ENCODE results near the gene LCN2. TPM values are rescaled to one million over a fixed set of nuclear protein-coding genes. Genes with fewer than 3 reads are reported as not detected.

LCN2 gene
- total and polyA plus RNA-seq, 2 experiments from 2014 or later = not detected

DNA sequence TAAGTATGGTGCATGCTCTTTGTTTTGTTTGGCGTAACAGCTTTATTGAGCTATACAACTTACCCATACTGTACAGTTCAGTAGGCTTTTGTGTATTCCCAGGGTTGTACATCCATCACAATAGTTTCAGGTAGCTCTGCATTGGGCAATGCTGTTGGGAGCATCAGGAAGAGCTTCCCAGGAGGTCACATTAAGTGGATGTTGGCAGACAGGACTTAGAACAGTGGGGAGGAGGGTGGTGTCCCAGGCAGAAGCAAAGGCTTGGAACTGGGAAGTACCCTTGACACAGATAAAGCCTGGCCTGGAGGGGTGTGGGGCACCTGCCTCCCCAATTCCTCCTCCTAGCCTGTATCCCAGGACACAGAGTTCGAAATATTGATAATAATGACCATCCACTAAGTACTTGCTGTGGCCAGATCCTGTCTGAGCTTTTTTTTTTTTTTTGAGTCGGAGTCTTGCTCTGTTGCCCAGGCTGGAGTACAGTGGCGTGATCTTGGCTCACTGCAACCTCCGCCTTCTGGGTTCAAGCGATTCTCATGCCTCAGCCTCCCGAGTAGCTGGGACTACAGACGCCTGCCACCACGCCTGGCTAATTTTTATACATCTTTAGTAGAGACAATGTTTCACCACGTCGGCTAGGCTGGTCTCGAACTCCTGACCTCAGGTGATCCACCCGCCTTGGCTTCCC, 12.1 kb downstream of the LCN2 start:
- Histone ChIP-seq H3K4me3 (peak overlapping the region; percentile 85), H3K27me3 (replicated peaks; ENCODE audit: insufficient read depth) (no peaks in the 10 kb centered on the region)

DNA sequence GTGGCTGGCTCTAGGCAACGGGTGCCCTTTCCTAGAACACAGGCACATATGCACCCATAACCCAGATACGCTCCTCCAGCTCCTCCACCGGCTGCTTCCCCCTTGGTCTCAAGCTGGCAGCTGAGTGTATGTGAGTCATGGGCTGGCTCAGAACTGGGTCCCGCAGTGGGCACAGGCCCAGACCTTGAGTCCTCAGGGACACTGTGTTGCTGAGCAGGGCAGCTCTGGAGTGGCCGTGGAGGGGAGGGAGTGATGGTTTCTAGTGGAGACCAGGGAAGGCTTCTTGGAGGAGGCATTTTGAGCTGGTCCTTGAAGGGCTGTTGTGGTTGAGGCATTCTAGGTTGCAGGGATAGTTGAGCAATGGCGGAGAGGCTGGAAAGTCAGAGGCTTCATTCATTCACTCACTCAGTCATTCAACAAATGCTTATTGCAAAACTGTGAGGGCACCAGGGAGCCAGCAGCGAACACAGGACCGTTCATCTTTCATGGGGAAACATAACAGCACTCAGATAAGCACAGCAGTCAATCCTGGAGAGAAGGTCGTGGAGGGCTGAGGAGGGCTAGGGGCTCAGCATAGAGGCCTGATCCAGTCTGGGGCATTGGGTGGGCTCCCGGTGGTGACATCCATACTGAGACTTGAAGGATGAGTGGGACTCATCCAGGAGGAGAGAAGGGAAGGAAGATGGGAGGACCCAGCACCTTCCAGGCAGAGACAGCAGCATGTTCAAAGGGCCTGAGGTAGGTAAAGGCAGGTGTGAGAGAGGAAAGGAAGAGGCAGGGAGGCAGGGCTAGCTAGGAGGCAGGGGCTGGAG, 13.2 kb downstream of the LCN2 start:
- Histone ChIP-seq H3F3A (ENCODE audit: insufficient read depth) (peaks cover 21% of the 10 kb centered on the region; the same call in 1 of the 2 replicates), H4K20me1 (ENCODE audit: insufficient read depth) (no peaks in the 10 kb centered on the region), H3K9me3 (ENCODE audit: low read depth) (no peaks in the 10 kb centered on the region), H3K4me1 (ENCODE audit: insufficient read depth) (peaks cover 11% of the 10 kb centered on the region), H2AFZ (no peak overlapping the region), H3K4me2 (ENCODE audit: unreplicated experiment) (no peak overlapping the region), H3K27me3 (replicated peaks; ENCODE audit: insufficient read depth) (no peaks in the 10 kb centered on the region), H3K9me2 (ENCODE audit: insufficient read depth) (no peaks in the 10 kb centered on the region), H3K4me3 (no peak overlapping the region), H3K9ac (no peak overlapping the region), H3K36me3 (ENCODE audit: low read depth) (peaks cover 5% of the 10 kb centered on the region; the same call in 1 of the 2 replicates), H3K27ac (no peak overlapping the region), H3K79me2 (ENCODE audit: insufficient read depth) (0 out of 2 replicates have a peak, but pooled peaks cover 4% of the 10 kb centered on the region)
- no peak for TF ChIP-seq EZH2 (IDR thresholded peaks at IDR 0.05; ENCODE audit: insufficient read depth, poor library complexity, severe bottlenecking)
- in situ Hi-C loops (cut with MboI) = no loop called here
- WGBS, 2 experiments (ENCODE audit: low coverage in 1 of 2, low lambda C conversion rate in 2 of 2, missing lambda C conversion rate in 2 of 2) = 54 to 62% methylated on average over 10 of the region's 10 CpGs
- DNase-seq = peak; percentile 71

More for the DNA sequence above, 12.1 kb downstream of the LCN2 start:
- Histone ChIP-seq H3K4me1 (ENCODE audit: insufficient read depth) (peaks cover 11% of the 10 kb centered on the region), H4K20me1 (ENCODE audit: insufficient read depth) (no peaks in the 10 kb centered on the region), H3K36me3 (ENCODE audit: low read depth) (peaks cover 5% of the 10 kb centered on the region; the same call in 1 of the 2 replicates), H2AFZ (no peak overlapping the region), H3F3A (ENCODE audit: insufficient read depth) (peaks cover 21% of the 10 kb centered on the region; the same call in 1 of the 2 replicates), H3K9me2 (ENCODE audit: insufficient read depth) (no peaks in the 10 kb centered on the region), H3K4me2 (ENCODE audit: unreplicated experiment) (peak overlapping the region; percentile 79), H3K9me3 (ENCODE audit: low read depth) (no peaks in the 10 kb centered on the region), H3K79me2 (ENCODE audit: insufficient read depth) (0 out of 2 replicates have a peak, but pooled peaks cover 4% of the 10 kb centered on the region), H3K27ac (no peak overlapping the region), H3K9ac (peak overlapping the region; percentile 80)
- 89 to 91% methylated on average over 13 of the region's 13 CpGs for WGBS, 2 experiments (ENCODE audit: low coverage in 1 of 2, low lambda C conversion rate in 2 of 2, missing lambda C conversion rate in 2 of 2)
- no peak for TF ChIP-seq EZH2 (IDR thresholded peaks at IDR 0.05; ENCODE audit: insufficient read depth, poor library complexity, severe bottlenecking)
- no peak for TF ChIP-seq EZH2phosphoT487 (IDR thresholded peaks at IDR 0.05; ENCODE audit: insufficient read depth, low read depth)
- DNase-seq = no peak
- in situ Hi-C loops (cut with MboI) = no loop called here

DNA sequence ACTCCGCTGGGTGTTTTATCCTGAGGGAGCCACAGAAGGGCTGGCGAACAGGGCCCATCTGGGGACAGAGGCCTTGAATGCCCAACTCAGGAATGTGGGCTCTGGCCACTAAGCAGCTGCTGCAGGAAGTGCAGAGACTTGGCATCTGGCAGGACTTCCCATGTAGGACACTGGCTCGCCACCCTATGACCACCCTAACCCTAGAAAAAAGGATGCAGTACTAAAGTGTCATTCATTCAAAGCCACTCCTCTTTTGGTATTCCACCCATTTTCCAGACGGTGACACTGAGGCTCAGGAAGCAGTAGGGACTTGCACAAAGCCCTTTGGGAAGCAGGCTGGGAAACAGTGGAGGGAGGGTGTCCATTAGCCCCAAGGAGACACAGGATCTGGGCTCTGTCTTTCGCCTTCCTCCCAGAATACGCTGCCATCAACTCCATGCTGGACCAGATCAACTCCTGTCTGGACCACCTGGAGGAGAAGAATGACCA, 13.8 kb downstream of the LCN2 start:
- no peaks in the 10 kb centered on the region for H3K27me3 ChIP-seq (replicated peaks; ENCODE audit: insufficient read depth)
- TF ChIP-seq EZH2 (IDR thresholded peaks at IDR 0.05; ENCODE audit: insufficient read depth, poor library complexity, severe bottlenecking) (no peak), EZH2phosphoT487 (IDR thresholded peaks at IDR 0.05; ENCODE audit: insufficient read depth, low read depth) (no peak)
- H3K9me2 ChIP-seq (ENCODE audit: insufficient read depth) = no peaks in the 10 kb centered on the region
- no peaks in the 10 kb centered on the region for H4K20me1 ChIP-seq (ENCODE audit: insufficient read depth)
- no peak overlapping the region for H3K4me2 ChIP-seq (ENCODE audit: unreplicated experiment)
- in situ Hi-C loops (cut with MboI) = no loop called here
- peaks cover 21% of the 10 kb centered on the region; the same call in 1 of the 2 replicates for H3F3A ChIP-seq (ENCODE audit: insufficient read depth)
- 94 to 96% methylated on average over 6 of the region's 6 CpGs for WGBS, 2 experiments (ENCODE audit: low coverage in 1 of 2, low lambda C conversion rate in 2 of 2, missing lambda C conversion rate in 2 of 2)
- peaks cover 5% of the 10 kb centered on the region; the same call in 1 of the 2 replicates for H3K36me3 ChIP-seq (ENCODE audit: low read depth)
- H3K9ac ChIP-seq = no peak overlapping the region
- H3K4me1 ChIP-seq (ENCODE audit: insufficient read depth) = peaks cover 11% of the 10 kb centered on the region
- H3K27ac ChIP-seq = no peak overlapping the region
- DNase-seq = no peak
- no peaks in the 10 kb centered on the region for H3K9me3 ChIP-seq (ENCODE audit: low read depth)
- H2AFZ ChIP-seq = no peak overlapping the region
- no peak overlapping the region for H3K4me3 ChIP-seq
- 0 out of 2 replicates have a peak, but pooled peaks cover 4% of the 10 kb centered on the region for H3K79me2 ChIP-seq (ENCODE audit: insufficient read depth)

DNA sequence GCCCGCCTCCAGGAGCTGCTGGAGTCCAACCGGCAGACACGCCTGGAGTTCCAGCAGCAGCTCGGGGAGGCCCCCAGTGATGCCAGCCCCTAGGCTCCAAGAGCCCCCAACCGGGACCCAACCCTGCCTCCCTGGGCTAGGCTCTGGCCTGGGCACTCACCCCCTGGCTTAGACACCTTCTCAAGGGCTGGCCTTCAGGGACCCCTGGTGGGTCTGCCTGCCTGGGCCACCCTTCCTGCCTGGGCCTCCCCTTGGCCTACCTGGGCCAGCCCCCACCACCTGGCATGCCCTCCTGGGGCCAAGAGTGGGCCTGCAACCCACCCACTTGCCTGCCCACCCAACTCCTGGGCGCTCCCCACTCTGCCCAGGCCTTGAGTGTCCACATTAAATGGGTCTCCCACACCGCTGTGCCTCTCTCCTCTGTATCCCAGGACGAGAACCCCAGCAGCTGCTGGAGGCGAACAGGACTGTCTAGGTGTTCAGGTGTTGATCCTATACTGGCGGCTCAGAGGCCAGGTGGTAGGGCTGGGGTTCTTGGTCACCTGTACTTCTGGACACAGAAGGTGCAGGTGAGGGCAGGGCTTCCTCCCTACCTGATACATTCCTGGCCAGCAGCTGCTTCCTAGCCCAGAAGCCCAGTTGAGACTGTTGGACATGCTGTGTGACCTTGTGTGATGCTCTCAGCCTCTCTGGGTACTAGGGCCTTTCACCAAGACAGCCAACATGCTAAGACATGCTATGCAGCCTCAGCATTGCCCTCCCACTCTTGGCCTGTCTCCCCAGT, 14.5 kb downstream of the LCN2 start:
- peaks cover 21% of the 10 kb centered on the region; the same call in 1 of the 2 replicates for H3F3A ChIP-seq (ENCODE audit: insufficient read depth)
- TF ChIP-seq EZH2 (IDR thresholded peaks at IDR 0.05; ENCODE audit: insufficient read depth, poor library complexity, severe bottlenecking) = no peak
- no peak for TF ChIP-seq EZH2phosphoT487 (IDR thresholded peaks at IDR 0.05; ENCODE audit: insufficient read depth, low read depth)
- H3K36me3 ChIP-seq (ENCODE audit: low read depth) = peaks cover 5% of the 10 kb centered on the region; the same call in 1 of the 2 replicates
- no peak for DNase-seq
- no peak overlapping the region for H3K9ac ChIP-seq
- no peaks in the 10 kb centered on the region for H3K9me3 ChIP-seq (ENCODE audit: low read depth)
- peaks cover 11% of the 10 kb centered on the region for H3K4me1 ChIP-seq (ENCODE audit: insufficient read depth)
- no peaks in the 10 kb centered on the region for H3K27me3 ChIP-seq (replicated peaks; ENCODE audit: insufficient read depth)
- WGBS, 2 experiments (ENCODE audit: low coverage in 1 of 2, low lambda C conversion rate in 2 of 2, missing lambda C conversion rate in 2 of 2) = 91 to 95% methylated on average over 9 to 10 of the region's 10 CpGs
- no peak overlapping the region for H2AFZ ChIP-seq
- 0 out of 2 replicates have a peak, but pooled peaks cover 4% of the 10 kb centered on the region for H3K79me2 ChIP-seq (ENCODE audit: insufficient read depth)
- H3K4me2 ChIP-seq (ENCODE audit: unreplicated experiment) = no peak overlapping the region
- no peaks in the 10 kb centered on the region for H3K9me2 ChIP-seq (ENCODE audit: insufficient read depth)
- H4K20me1 ChIP-seq (ENCODE audit: insufficient read depth) = no peaks in the 10 kb centered on the region
- in situ Hi-C loops (cut with MboI) = no loop called here
- H3K27ac ChIP-seq = no peak overlapping the region
- H3K4me3 ChIP-seq = no peak overlapping the region

Measured in GM23248 (cell line).